ENCODE data around the gene SHD.

Gene SHD

DNA sequence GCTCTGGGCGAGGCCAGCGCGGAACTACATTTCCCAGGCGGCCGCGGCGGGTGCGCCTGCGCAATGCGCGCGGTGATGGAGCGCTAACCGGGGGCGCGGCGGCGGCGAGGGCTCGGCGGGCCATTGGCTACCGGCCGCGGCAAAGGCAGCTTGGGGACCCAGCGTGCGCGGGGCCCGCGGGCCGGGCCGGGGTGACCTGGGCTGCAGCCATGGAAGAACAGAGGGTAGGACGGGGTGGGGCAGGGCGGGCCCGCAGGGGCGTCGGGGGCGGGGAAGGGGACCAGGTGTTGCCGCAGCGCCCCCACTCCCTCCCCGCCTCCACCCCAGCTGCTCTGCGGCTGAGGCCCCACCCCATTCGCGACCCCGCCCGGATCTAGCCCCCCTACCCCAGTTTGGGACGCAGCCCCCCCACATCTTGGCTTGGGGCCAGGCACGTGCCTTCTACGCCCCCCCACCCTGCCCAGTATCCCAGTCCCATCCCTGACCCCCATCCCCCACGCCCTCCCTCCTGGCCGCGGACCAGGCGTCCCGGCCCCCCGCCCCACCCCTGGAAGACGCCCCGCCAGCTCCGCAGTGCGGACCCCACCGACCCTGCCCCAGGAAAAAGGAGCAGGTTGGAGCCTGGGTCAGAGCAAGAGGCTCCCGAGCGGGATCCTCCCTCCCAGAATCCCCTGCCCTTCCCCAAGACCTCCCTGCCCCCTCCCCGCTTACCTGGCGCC is 25.6 kb downstream of the SHD start, which contains the start of gene FSD1:
Gene FSD1 (plus strand): TSS at position 61 of the 719 bp plus-strand sequence. CDS start 149 bp downstream, at position 210.
- peak; percentile 96 for ATAC-seq
- TF ChIP-seq SNAI2 (CRISPR knock-in tag; IDR thresholded peaks at IDR 0.05), result no peak
- TF ChIP-seq, protein P1, sequence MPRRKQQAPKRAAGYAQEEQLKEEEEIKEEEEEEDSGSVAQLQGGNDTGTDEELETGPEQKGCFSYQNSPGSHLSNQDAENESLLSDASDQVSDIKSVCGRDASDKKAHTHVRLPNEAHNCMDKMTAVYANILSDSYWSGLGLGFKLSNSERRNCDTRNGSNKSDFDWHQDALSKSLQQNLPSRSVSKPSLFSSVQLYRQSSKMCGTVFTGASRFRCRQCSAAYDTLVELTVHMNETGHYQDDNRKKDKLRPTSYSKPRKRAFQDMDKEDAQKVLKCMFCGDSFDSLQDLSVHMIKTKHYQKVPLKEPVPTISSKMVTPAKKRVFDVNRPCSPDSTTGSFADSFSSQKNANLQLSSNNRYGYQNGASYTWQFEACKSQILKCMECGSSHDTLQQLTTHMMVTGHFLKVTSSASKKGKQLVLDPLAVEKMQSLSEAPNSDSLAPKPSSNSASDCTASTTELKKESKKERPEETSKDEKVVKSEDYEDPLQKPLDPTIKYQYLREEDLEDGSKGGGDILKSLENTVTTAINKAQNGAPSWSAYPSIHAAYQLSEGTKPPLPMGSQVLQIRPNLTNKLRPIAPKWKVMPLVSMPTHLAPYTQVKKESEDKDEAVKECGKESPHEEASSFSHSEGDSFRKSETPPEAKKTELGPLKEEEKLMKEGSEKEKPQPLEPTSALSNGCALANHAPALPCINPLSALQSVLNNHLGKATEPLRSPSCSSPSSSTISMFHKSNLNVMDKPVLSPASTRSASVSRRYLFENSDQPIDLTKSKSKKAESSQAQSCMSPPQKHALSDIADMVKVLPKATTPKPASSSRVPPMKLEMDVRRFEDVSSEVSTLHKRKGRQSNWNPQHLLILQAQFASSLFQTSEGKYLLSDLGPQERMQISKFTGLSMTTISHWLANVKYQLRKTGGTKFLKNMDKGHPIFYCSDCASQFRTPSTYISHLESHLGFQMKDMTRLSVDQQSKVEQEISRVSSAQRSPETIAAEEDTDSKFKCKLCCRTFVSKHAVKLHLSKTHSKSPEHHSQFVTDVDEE (CRISPR knock-in tag; IDR thresholded peaks at IDR 0.05), result no peak
- no peak for TF ChIP-seq OSR1 (CRISPR knock-in tag; IDR thresholded peaks at IDR 0.05)
- TF ChIP-seq GLIS3 (CRISPR knock-in tag; IDR thresholded peaks at IDR 0.05), result no peak
- TF ChIP-seq, protein P2, sequence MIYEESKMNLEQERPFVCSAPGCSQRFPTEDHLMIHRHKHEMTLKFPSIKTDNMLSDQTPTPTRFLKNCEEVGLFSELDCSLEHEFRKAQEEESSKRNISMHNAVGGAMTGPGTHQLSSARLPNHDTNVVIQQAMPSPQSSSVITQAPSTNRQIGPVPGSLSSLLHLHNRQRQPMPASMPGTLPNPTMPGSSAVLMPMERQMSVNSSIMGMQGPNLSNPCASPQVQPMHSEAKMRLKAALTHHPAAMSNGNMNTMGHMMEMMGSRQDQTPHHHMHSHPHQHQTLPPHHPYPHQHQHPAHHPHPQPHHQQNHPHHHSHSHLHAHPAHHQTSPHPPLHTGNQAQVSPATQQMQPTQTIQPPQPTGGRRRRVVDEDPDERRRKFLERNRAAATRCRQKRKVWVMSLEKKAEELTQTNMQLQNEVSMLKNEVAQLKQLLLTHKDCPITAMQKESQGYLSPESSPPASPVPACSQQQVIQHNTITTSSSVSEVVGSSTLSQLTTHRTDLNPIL (CRISPR knock-in tag; IDR thresholded peaks at IDR 0.05; ENCODE audit: low read depth), result no peak
- no peak for TF ChIP-seq ZNF70 (CRISPR knock-in tag; IDR thresholded peaks at IDR 0.05)
- TF ChIP-seq ISL1 (CRISPR knock-in tag; IDR thresholded peaks at IDR 0.05), result no peak
- no peak for TF ChIP-seq TCF4 (CRISPR knock-in tag; IDR thresholded peaks at IDR 0.05; ENCODE audit: borderline replicate concordance)
- TF ChIP-seq TOX (CRISPR knock-in tag; IDR thresholded peaks at IDR 0.05; ENCODE audit: borderline replicate concordance), result no peak
- TF ChIP-seq BACH2 (CRISPR knock-in tag; IDR thresholded peaks at IDR 0.05; ENCODE audit: borderline replicate concordance), result no peak
- no peak for TF ChIP-seq ZC3H10 (CRISPR knock-in tag; IDR thresholded peaks at IDR 0.05)
- TF ChIP-seq RARB (CRISPR knock-in tag; IDR thresholded peaks at IDR 0.05), result no peak
- TF ChIP-seq PPARA (CRISPR knock-in tag; IDR thresholded peaks at IDR 0.05; ENCODE audit: borderline replicate concordance), result no peak
- TF ChIP-seq PATZ1 (CRISPR knock-in tag; IDR thresholded peaks at IDR 0.05; ENCODE audit: borderline replicate concordance), result no peak
- TF ChIP-seq ZNF8 (CRISPR knock-in tag; IDR thresholded peaks at IDR 0.05), result no peak
- TF ChIP-seq ZFP3 (CRISPR knock-in tag; IDR thresholded peaks at IDR 0.05), result no peak
- TF ChIP-seq ARNTL (CRISPR knock-in tag; IDR thresholded peaks at IDR 0.05; ENCODE audit: borderline replicate concordance, low read depth), result no peak

- TF ChIP-seq ZNF70 (CRISPR knock-in tag; IDR thresholded peaks at IDR 0.05) (0 out of 2 replicates have a peak, but pooled peaks have one; percentile 25), ZC3H10 (CRISPR knock-in tag; IDR thresholded peaks at IDR 0.05) (no peak), CSRNP3 (CRISPR knock-in tag; IDR thresholded peaks at IDR 0.05) (no peak), PATZ1 (CRISPR knock-in tag; IDR thresholded peaks at IDR 0.05; ENCODE audit: borderline replicate concordance) (no peak)
- TF ChIP-seq, protein P2 (CRISPR knock-in tag; IDR thresholded peaks at IDR 0.05; ENCODE audit: low read depth), result no peak
- ATAC-seq, result no peak
Observed at GRCh38 chr19:4305257-4305612, 26.2 kb downstream of the SHD start.

- TF ChIP-seq CSDC2 (CRISPR knock-in tag; IDR thresholded peaks at IDR 0.05) (no peak), GLIS3 (CRISPR knock-in tag; IDR thresholded peaks at IDR 0.05) (no peak)
- ATAC-seq, result no peak
Observed at GRCh38 chr19:4305659-4306058, 26.6 kb downstream of the SHD start.
